ENCODE results near the gene DOCK9.

Gene DOCK9

GRCh38 chr13:98792321-98792720 is 185.5 kb downstream of the DOCK9 start:
- DNase-seq, result no peak

- DNase-seq, result no peak
Observed at GRCh38 chr13:98791611-98792010, 186.3 kb downstream of the DOCK9 start.

GRCh38 chr13:98787996-98788395 is 189.9 kb downstream of the DOCK9 start:
- no peak for DNase-seq

GRCh38 chr13:98787173-98787572 is 190.7 kb downstream of the DOCK9 start:
- DNase-seq, result no peak

GRCh38 chr13:98786023-98786422 is 191.8 kb downstream of the DOCK9 start:
- no peak for DNase-seq

- DNase-seq, result no peak
Observed at GRCh38 chr13:98785405-98785804, 192.5 kb downstream of the DOCK9 start.

- DNase-seq, result no peak
Observed at GRCh38 chr13:98784666-98785065, 193.2 kb downstream of the DOCK9 start.

- no peak for DNase-seq
Observed at GRCh38 chr13:98783856-98784478, 193.9 kb downstream of the DOCK9 start.

- no peak for DNase-seq
Observed at GRCh38 chr13:98782654-98783053, 195.2 kb downstream of the DOCK9 start.

GRCh38 chr13:98781905-98782304 is 196.0 kb downstream of the DOCK9 start:
- DNase-seq, result no peak

GRCh38 chr13:98781470-98781869 is 196.4 kb downstream of the DOCK9 start:
- no peak for DNase-seq

GRCh38 chr13:98781045-98781444 is 196.8 kb downstream of the DOCK9 start:
- DNase-seq, result no peak

- DNase-seq, result no peak
Observed at GRCh38 chr13:98780451-98780850, 197.4 kb downstream of the DOCK9 start.

GRCh38 chr13:98779695-98780094 is 198.2 kb downstream of the DOCK9 start:
- DNase-seq, result no peak

GRCh38 chr13:98778749-98779148 is 199.1 kb downstream of the DOCK9 start:
- DNase-seq, result no peak

- DNase-seq, result no peak
Observed at GRCh38 chr13:98776644-98777043, 201.2 kb downstream of the DOCK9 start.

- DNase-seq, result no peak
Observed at GRCh38 chr13:98775844-98776598, 201.8 kb downstream of the DOCK9 start.

- no peak for DNase-seq
Observed at GRCh38 chr13:98775386-98775785, 202.5 kb downstream of the DOCK9 start.

GRCh38 chr13:98774776-98775175 is 203.1 kb downstream of the DOCK9 start:
- no peak for DNase-seq

GRCh38 chr13:98773921-98774320 is 203.9 kb downstream of the DOCK9 start:
- DNase-seq, result no peak

GRCh38 chr13:98772794-98773452 is 204.9 kb downstream of the DOCK9 start:
- no peak for DNase-seq

GRCh38 chr13:98771838-98772611 is 205.8 kb downstream of the DOCK9 start:
- no peak for DNase-seq

- no peak for DNase-seq
Observed at GRCh38 chr13:98769736-98770135, 208.1 kb downstream of the DOCK9 start.
